MCF 10A (cell line): ENCODE measurements around the gene EPHB4. TPM values are rescaled to one million over a fixed set of nuclear protein-coding genes. Genes with fewer than 3 reads are reported as not detected.
A peak's percentile ranks its signal among the peaks of the same experiment; 100 is the strongest.

Source experiments
- BruUV-seq: library from RNA; stranded (reverse); fragments of 400-500 nt; replicated peaks from 2 replicates; lab custom pipeline; 2021; lab: Mats Ljungman, UMichigan
- CTCF ChIA-PET: fragments of 300-600 bp; sonication (Branson Sonifier 250); formaldehyde crosslinking; extraction: SDS; loops from one replicate; lab custom pipeline; 2021; ENCODE audit warnings: antibody characterized with exemption, inconsistent platforms; lab: Yijun Ruan, JAX
- POLR2A ChIA-PET: fragments of 300-600, 350-650 bp; sonication (Branson Sonifier 250); formaldehyde crosslinking; extraction: SDS; loops from one replicate; lab custom pipeline; 2020; ENCODE audit warnings: antibody characterized with exemption, inconsistent platforms; lab: Yijun Ruan, JAX
- DNase-seq: peaks from one replicate; pipeline ENCODE4 v3.0.0-alpha.2; 2018; ENCODE audit not compliant: unreplicated experiment
- H3K27ac Mint-ChIP-seq: one replicate; pipeline ENCODE4 v1.8.0; 2022; ENCODE audit warnings: mild to moderate bottlenecking, low read depth, mixed read lengths; ENCODE audit not compliant: unreplicated experiment
- H3K27me3 Mint-ChIP-seq: one replicate; pipeline ENCODE4 v1.8.0; 2022; ENCODE audit warnings: mixed read lengths; ENCODE audit not compliant: insufficient read depth, unreplicated experiment
- H3K36me3 Mint-ChIP-seq: one replicate; pipeline ENCODE4 v1.8.0; 2022; ENCODE audit warnings: mild to moderate bottlenecking, moderate library complexity, mixed read lengths; ENCODE audit not compliant: insufficient read depth, unreplicated experiment
- H3K4me1 Mint-ChIP-seq: one replicate; pipeline ENCODE4 v1.8.0; 2022; ENCODE audit warnings: mixed read lengths; ENCODE audit not compliant: insufficient read depth, unreplicated experiment
- H3K4me3 Mint-ChIP-seq: one replicate; pipeline ENCODE4 v1.8.0; 2022; ENCODE audit warnings: mild to moderate bottlenecking, moderate library complexity, mixed read lengths; ENCODE audit not compliant: unreplicated experiment
- H3K9me3 Mint-ChIP-seq: one replicate; pipeline ENCODE4 v1.8.0; 2022; ENCODE audit warnings: mixed read lengths; ENCODE audit not compliant: unreplicated experiment
- CTCF ChIP-seq: fragments of 200-600 bp; IDR thresholded peaks from one replicate; pipeline ENCODE4 v1.8.0; 2022; ENCODE audit warnings: antibody characterized with exemption, mild to moderate bottlenecking; ENCODE audit not compliant: unreplicated experiment
- intact Hi-C: fragments of 100-400 bp; cut with micrococcal nuclease; formaldehyde crosslinking; loops from 2 replicates; pipeline ENCODE4 v1.14.1; 2022
- total RNA-seq: library from RNA; stranded (reverse); gene quantifications from 2 replicates; pipeline ENCODE4 v1.2.3, GENCODE V29; 2022

EPHB4 gene
- total RNA-seq, 1 experiment from 2014 or later: 48.8 TPM

GRCh38 chr7:100822236-100823139, 4.8 kb downstream of the EPHB4 start:
- CTCF ChIA-PET: interaction anchor here (0.6 to 1.9 kb wide), 3 partner anchors 23 to 130 kb away, joined by 3 to 5 read pairs (median 3); partner anchors contain the start of gene SLC12A9
- Mint-ChIP-seq H3K4me1 (peaks cover 15% of the 10 kb centered on the region), H3K9me3 (no peaks in the 10 kb centered on the region), H3K4me3 (no peak overlapping the region), H3K27me3 (no peaks in the 10 kb centered on the region), H3K36me3 (peaks cover 70% of the 10 kb centered on the region), H3K27ac (peak overlapping the region; percentile 63)
- no peak for DNase-seq
- intact Hi-C loops: no loop called here
- no peak for TF ChIP-seq CTCF
- BruUV-seq: no TSS peak
- POLR2A ChIA-PET: interaction anchor here (0.6 to 1.0 kb wide), 2 partner anchors 19 to 115 kb away, joined by 3 read pairs; no protein-coding TSS in a partner anchor

GRCh38 chr7:100819586-100819985, 7.7 kb downstream of the EPHB4 start:
- POLR2A ChIA-PET: no interaction called here
- intact Hi-C loops: no loop called here
- DNase-seq: no peak
- Mint-ChIP-seq H3K27me3 (no peaks in the 10 kb centered on the region), H3K36me3 (peaks cover 96% of the 10 kb centered on the region), H3K27ac (no peak overlapping the region), H3K4me1 (peaks cover 3% of the 10 kb centered on the region), H3K9me3 (no peaks in the 10 kb centered on the region), H3K4me3 (no peak overlapping the region)
- TF ChIP-seq CTCF: no peak
- CTCF ChIA-PET: interaction anchor here (1.0 kb wide), 1 partner anchor 127 kb away, joined by 3 read pairs; no protein-coding TSS in a partner anchor
- BruUV-seq: no TSS peak

GRCh38 chr7:100818825-100819224, 8.5 kb downstream of the EPHB4 start:
- intact Hi-C loops: no loop called here
- TF ChIP-seq CTCF: no peak
- Mint-ChIP-seq H3K27ac (no peak overlapping the region), H3K27me3 (no peaks in the 10 kb centered on the region), H3K4me3 (no peak overlapping the region), H3K36me3 (peaks cover 100% of the 10 kb centered on the region), H3K9me3 (no peaks in the 10 kb centered on the region), H3K4me1 (no peaks in the 10 kb centered on the region)
- BruUV-seq: no TSS peak
- POLR2A ChIA-PET: no interaction called here
- CTCF ChIA-PET: interaction anchor here (0.6 to 1.0 kb wide), 2 partner anchors 127 to 259 kb away, joined by 3 to 4 read pairs; no protein-coding TSS in a partner anchor
- DNase-seq: no peak

GRCh38 chr7:100818366-100818765, 9.0 kb downstream of the EPHB4 start:
- ChIA-PET POLR2A (interaction anchor here (0.6 to 5.9 kb wide), 2 partner anchors 15 to 93 kb away, joined by 3 to 29 read pairs; no protein-coding TSS in a partner anchor), CTCF (interaction anchor here (0.6 to 1.3 kb wide), 5 partner anchors 10 to 259 kb away, joined by 3 to 4 read pairs (median 3); no protein-coding TSS in a partner anchor)
- no peaks in the 10 kb centered on the region for H3K9me3 Mint-ChIP-seq
- no peaks in the 10 kb centered on the region for H3K27me3 Mint-ChIP-seq
- H3K4me3 Mint-ChIP-seq: no peak overlapping the region
- H3K4me1 Mint-ChIP-seq: no peaks in the 10 kb centered on the region
- TF ChIP-seq CTCF: no peak
- DNase-seq: no peak
- intact Hi-C loops: no loop called here
- H3K36me3 Mint-ChIP-seq: peaks cover 100% of the 10 kb centered on the region
- BruUV-seq: no TSS peak
- no peak overlapping the region for H3K27ac Mint-ChIP-seq
